ENCODE data around the gene CFD. TPM values are rescaled to one million over a fixed set of nuclear protein-coding genes. Genes with fewer than 3 reads are reported as not detected.

Gene CFD
- polyA plus RNA-seq, 1 experiment = 0.45 TPM

DNA sequence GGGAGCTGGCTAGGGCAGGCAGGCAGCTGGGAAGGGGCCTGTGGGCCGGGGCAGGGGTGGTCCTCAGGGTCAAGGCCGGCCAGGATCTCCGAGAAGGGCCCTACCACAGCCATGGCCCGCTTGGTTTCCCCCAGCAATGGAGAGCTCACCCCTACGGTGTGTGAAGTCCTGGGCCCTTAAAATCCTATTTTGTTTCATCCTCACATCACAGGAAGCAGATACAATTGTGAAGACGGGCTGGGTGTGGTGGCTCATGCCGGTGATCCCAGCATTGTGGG is 42.6 kb downstream of the CFD start:
- ChIA-PET CTCF (no interaction called here), POLR2A (no interaction called here)
- DNase-seq (ENCODE audit: low read depth, low spot score) = no peak
- Histone ChIP-seq H3K4me3 (ENCODE audit: low read depth, low read length) (no peak overlapping the region), H3K27ac (ENCODE audit: low read depth, low read length) (no peak overlapping the region), H3K9me3 (ENCODE audit: control insufficient read depth, insufficient read depth, low read length) (no peaks in the 10 kb centered on the region; the same call in 1 of the 2 replicates), H3K27me3 (ENCODE audit: control insufficient read depth, insufficient read depth, low read length) (no peaks in the 10 kb centered on the region)
- TF ChIP-seq, protein P1, sequence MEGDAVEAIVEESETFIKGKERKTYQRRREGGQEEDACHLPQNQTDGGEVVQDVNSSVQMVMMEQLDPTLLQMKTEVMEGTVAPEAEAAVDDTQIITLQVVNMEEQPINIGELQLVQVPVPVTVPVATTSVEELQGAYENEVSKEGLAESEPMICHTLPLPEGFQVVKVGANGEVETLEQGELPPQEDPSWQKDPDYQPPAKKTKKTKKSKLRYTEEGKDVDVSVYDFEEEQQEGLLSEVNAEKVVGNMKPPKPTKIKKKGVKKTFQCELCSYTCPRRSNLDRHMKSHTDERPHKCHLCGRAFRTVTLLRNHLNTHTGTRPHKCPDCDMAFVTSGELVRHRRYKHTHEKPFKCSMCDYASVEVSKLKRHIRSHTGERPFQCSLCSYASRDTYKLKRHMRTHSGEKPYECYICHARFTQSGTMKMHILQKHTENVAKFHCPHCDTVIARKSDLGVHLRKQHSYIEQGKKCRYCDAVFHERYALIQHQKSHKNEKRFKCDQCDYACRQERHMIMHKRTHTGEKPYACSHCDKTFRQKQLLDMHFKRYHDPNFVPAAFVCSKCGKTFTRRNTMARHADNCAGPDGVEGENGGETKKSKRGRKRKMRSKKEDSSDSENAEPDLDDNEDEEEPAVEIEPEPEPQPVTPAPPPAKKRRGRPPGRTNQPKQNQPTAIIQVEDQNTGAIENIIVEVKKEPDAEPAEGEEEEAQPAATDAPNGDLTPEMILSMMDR (IDR thresholded peaks at IDR 0.05; ENCODE audit: low read depth, low read length) = no peak

DNA sequence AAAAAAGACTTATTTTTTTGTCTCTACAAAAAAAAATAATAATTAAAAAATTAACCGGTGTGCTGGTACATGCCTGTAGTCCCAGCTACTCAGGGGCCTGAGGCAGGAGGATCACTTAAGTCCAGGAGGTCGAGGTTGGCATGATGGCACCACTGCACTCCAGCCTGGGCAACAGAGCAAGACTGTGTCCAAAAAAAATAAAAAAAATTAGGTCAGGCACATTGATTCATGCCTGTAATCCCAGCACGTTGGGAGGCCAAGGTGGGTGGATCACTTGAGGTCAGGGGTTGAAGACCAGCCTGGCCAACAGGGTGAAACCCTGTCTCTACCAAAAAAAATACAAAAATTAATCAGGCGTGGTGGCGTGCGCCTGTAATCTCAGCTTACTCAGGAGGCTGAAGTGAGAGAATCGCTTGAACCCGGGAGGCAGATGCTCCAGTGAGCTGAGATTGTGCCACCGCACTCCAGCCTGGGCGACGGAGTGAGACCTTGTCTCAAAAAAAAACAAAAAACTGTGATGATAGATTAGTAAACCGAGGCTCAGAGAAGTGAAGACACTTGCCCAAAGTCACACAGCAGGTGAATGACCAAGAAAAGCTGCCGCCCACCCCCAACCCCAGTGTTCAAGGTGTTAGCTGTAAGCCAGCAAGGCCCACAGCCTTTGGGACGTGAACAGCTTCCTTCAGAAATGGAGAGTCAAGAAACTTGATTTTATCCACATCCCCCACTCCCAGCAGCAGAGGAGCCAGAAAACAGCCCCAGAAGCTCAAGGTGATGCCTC is 43.2 kb downstream of the CFD start:
- ChIA-PET POLR2A (no interaction called here), CTCF (interaction anchor here (0.5 kb wide), 1 partner anchor 82 kb away, joined by 3 read pairs; the partner anchor contains the start of gene WDR18)
- Histone ChIP-seq H3K4me3 (ENCODE audit: low read depth, low read length) (no peak overlapping the region), H3K9me3 (ENCODE audit: control insufficient read depth, insufficient read depth, low read length) (no peaks in the 10 kb centered on the region; the same call in 1 of the 2 replicates), H3K27me3 (ENCODE audit: control insufficient read depth, insufficient read depth, low read length) (no peaks in the 10 kb centered on the region), H3K27ac (ENCODE audit: low read depth, low read length) (no peak overlapping the region)
- DNase-seq (ENCODE audit: low read depth, low spot score) = no peak
- TF ChIP-seq, protein P1 (IDR thresholded peaks at IDR 0.05; ENCODE audit: low read depth, low read length) = no peak

DNA sequence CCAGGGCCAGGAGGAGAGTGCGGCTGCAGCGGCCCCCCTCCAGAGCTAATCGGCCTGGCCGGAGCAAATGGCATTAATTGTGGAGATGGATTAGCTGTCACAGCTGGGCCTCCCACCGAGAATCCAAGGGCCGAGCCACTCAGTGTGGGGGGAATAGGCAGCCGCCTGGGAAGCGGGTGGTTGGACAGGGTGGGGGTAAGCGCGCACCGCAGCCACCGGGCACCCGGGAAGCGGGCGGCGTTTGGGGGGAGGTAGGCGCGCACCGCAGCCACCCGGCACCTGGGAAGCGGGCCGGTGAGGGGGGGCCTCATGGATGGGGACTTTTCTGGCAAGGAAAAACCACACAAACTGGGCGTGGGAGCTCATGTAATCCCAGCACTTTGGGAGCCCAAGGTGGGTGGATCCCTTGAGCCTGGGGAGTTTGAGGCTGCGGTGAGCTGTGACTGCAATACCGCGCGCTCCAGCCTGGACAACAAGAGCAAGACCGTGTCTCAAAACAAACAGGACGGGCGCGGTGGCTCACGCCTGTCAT is 43.9 kb downstream of the CFD start:
- Histone ChIP-seq H3K4me3 (ENCODE audit: low read depth, low read length) (no peak overlapping the region), H3K27me3 (ENCODE audit: control insufficient read depth, insufficient read depth, low read length) (no peaks in the 10 kb centered on the region), H3K27ac (ENCODE audit: low read depth, low read length) (no peak overlapping the region), H3K9me3 (ENCODE audit: control insufficient read depth, insufficient read depth, low read length) (no peaks in the 10 kb centered on the region)
- POLR2A ChIA-PET = no interaction called here
- DNase-seq (ENCODE audit: low read depth, low spot score) = no peak
- CTCF ChIA-PET = no interaction called here
- TF ChIP-seq, protein P1 (IDR thresholded peaks at IDR 0.05; ENCODE audit: low read depth, low read length) = no peak

DNA sequence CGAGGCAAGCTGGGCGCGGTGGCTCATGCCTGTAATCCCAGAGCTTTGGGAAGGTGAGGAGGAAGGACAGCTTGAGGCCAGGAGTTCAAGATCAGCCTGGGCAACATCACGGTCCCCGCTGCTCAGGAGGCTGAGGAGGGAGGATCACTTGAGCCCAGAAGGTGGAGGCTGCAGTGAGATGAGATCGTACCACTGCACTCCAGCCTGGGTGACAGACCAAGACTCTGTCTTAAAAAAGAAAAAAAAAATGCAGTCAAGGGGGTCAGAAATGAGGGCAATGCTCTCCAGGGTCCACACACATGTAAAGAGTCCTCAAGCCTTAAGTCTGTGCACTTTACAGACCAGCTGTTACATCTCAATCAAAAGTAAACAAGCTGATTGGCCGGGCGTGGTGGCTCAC is 45.1 kb downstream of the CFD start:
- DNase-seq (ENCODE audit: low read depth, low spot score) = no peak
- TF ChIP-seq, protein P1 (IDR thresholded peaks at IDR 0.05; ENCODE audit: low read depth, low read length) = no peak

GRCh38 chr19:906480-906879 is 47.0 kb downstream of the CFD start:
- DNase-seq (ENCODE audit: low read depth, low spot score) = no peak
- CTCF ChIA-PET = interaction anchor here (1.5 kb wide), 1 partner anchor 95 kb away, joined by 3 read pairs; no protein-coding TSS in a partner anchor
- no peak overlapping the region for H3K4me3 ChIP-seq (ENCODE audit: low read depth, low read length)
- H3K27ac ChIP-seq (ENCODE audit: low read depth, low read length) = no peak overlapping the region
- no peaks in the 10 kb centered on the region for H3K27me3 ChIP-seq (ENCODE audit: control insufficient read depth, insufficient read depth, low read length)
- H3K9me3 ChIP-seq (ENCODE audit: control insufficient read depth, insufficient read depth, low read length) = peaks cover 4% of the 10 kb centered on the region; the same call in 1 of the 2 replicates
- POLR2A ChIA-PET = no interaction called here
- TF ChIP-seq, protein P1 (IDR thresholded peaks at IDR 0.05; ENCODE audit: low read depth, low read length) = no peak

More for the DNA sequence above, 45.1 kb downstream of the CFD start:
- no peaks in the 10 kb centered on the region for H3K27me3 ChIP-seq (ENCODE audit: control insufficient read depth, insufficient read depth, low read length)
- no peak overlapping the region for H3K4me3 ChIP-seq (ENCODE audit: low read depth, low read length)
- ChIA-PET CTCF (no interaction called here), POLR2A (no interaction called here)
- no peaks in the 10 kb centered on the region for H3K9me3 ChIP-seq (ENCODE audit: control insufficient read depth, insufficient read depth, low read length)
- no peak overlapping the region for H3K27ac ChIP-seq (ENCODE audit: low read depth, low read length)

Measured in AG04450 (cell line).